Smooth muscle cell (in vitro differentiated cells): Measurements from ENCODE around the gene UNC5C. TPM values are rescaled to one million over a fixed set of nuclear protein-coding genes. Genes with fewer than 3 reads are reported as not detected.

Experiments used
- DNase-seq: peaks from one replicate; lab custom pipeline; 2025; ENCODE audit not compliant: unreplicated experiment; lab: John Stamatoyannopoulos, UW
- H2AFZ ChIP-seq: fragments of 200-600 bp; sonication (generic); 2 replicates; pipeline ENCODE4 v1.6.0; 2016; ENCODE audit warnings: antibody characterized with exemption, low read depth, mild to moderate bottlenecking
- H3F3A ChIP-seq: fragments of 200-600 bp; sonication (generic); 2 replicates; pipeline ENCODE4 v1.6.0; 2017; ENCODE audit warnings: antibody characterized with exemption, low read depth
- H3K27ac ChIP-seq: fragments of 200-600 bp; sonication (generic); 2 replicates; pipeline ENCODE4 v1.5.1; 2016; ENCODE audit warnings: low read depth, mild to moderate bottlenecking
- H3K27me3 ChIP-seq: fragments of 200-600 bp; sonication (generic); 2 replicates; pipeline ENCODE4 v1.6.1; 2016; ENCODE audit warnings: low read depth, mild to moderate bottlenecking
- H3K36me3 ChIP-seq: fragments of 200-600 bp; sonication (generic); 2 replicates; pipeline ENCODE4 v1.5.1; 2016; ENCODE audit warnings: low read depth
- H3K4me1 ChIP-seq: fragments of 200-600 bp; sonication (generic); 2 replicates; pipeline ENCODE4 v1.5.1; 2016; ENCODE audit warnings: low read depth
- H3K4me2 ChIP-seq: fragments of 200-600 bp; sonication (generic); 2 replicates; pipeline ENCODE4 v1.6.0; 2016; ENCODE audit warnings: mild to moderate bottlenecking
- H3K4me3 ChIP-seq: fragments of 200-600 bp; sonication (generic); 2 replicates; pipeline ENCODE4 v1.5.1; 2016; ENCODE audit warnings: mild to moderate bottlenecking
- H3K79me2 ChIP-seq: fragments of 200-600 bp; sonication (generic); 2 replicates; pipeline ENCODE4 v1.6.0; 2016; ENCODE audit warnings: low read depth, mild to moderate bottlenecking
- H3K9ac ChIP-seq: fragments of 200-600 bp; sonication (generic); 2 replicates; pipeline ENCODE4 v1.6.0; 2016; ENCODE audit warnings: low read depth
- H3K9me3 ChIP-seq: fragments of 200-600 bp; sonication (generic); replicated peaks from 2 replicates; pipeline ENCODE4 v1.5.1; 2016; ENCODE audit warnings: low read depth
- H4K20me1 ChIP-seq: fragments of 200-600 bp; sonication (generic); 2 replicates; pipeline ENCODE4 v1.6.0; 2016; ENCODE audit warnings: low read depth
- WGBS: methylation state at CpG from one replicate; pipeline ENCODE4 v1.1.7; 2016; ENCODE audit warnings: low lambda C conversion rate; 5-methylcytosine and 5-hydroxymethylcytosine counted together
- polyA plus RNA-seq: library from polyadenylated mRNA; unstranded; fragments of >200 nt; fragmentation: Nextera tagmentation; extraction: Ambion mirVana; gene quantifications from 2 replicates; pipeline ENCODE4 v1.2.1, GENCODE V29; 2016
- total RNA-seq: library from RNA; depleted of rRNA; stranded (reverse); fragments of >200 nt; gene quantifications from 2 replicates; pipeline ENCODE4 v1.2.3, GENCODE V29; 2014
- TF ChIP-seq, protein P1 (sequence below): fragments of 200-600 bp; sonication (generic); IDR thresholded peaks from 2 replicates; pipeline ENCODE4 v1.5.1; 2017; ENCODE audit warnings: borderline replicate concordance, mild to moderate bottlenecking, antibody characterized with exemption; ENCODE audit not compliant: insufficient read depth, poor library complexity, severe bottlenecking

The UNC5C gene
- total and polyA plus RNA-seq, 2 experiments from 2014 or later, result 2.0 to 15.6 TPM

DNA sequence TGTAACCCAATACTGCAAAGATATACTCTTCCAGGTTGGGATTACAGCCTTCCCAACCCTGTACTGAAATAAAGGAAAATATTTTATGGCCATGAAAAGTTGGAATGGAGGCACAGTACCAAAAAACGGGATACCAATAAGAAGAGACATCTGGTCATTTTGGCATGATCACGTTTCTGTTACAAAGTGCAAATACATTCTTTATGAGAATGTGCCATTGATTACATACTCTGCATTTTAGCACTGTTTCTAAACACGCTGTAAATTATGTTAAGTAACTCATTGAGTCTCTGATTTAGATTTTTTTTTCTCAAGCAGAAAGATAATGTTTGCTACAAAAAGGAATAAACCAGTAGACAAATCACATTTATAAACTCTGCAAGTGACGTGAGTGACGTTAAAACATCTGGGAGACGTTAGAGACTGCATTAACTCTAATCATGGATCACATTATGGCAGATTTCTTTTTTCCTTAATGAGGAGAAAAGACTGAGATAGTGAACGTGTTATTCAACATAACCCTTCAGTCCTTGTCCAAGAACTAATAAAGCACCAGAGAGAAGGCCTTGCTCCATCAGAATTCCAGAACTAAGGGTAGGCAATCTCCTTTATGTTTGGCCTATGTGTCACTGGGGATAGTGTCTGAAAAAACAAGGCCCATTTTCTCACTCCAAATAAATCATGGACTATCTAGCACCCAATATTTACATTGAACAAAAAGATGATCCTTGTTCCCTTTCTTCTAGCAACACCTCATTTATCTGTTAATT, 31.0 kb downstream of the UNC5C start:
- Histone ChIP-seq H3K36me3 (no peaks in the 10 kb centered on the region), H3K79me2 (peaks cover 57% of the 10 kb centered on the region), H3K9me3 (no peaks in the 10 kb centered on the region), H3F3A (peaks cover 19% of the 10 kb centered on the region), H4K20me1 (no peaks in the 10 kb centered on the region), H3K9ac (no peak overlapping the region), H3K27me3 (no peaks in the 10 kb centered on the region), H3K4me2 (no peak overlapping the region), H3K4me3 (no peak overlapping the region), H3K4me1 (no peaks in the 10 kb centered on the region), H2AFZ (peak overlapping the region; percentile 81), H3K27ac (peak overlapping the region; percentile 75)
- 24% methylated on average over 7 of the region's 7 CpGs for WGBS
- DNase-seq, result no peak
- TF ChIP-seq, protein P1, sequence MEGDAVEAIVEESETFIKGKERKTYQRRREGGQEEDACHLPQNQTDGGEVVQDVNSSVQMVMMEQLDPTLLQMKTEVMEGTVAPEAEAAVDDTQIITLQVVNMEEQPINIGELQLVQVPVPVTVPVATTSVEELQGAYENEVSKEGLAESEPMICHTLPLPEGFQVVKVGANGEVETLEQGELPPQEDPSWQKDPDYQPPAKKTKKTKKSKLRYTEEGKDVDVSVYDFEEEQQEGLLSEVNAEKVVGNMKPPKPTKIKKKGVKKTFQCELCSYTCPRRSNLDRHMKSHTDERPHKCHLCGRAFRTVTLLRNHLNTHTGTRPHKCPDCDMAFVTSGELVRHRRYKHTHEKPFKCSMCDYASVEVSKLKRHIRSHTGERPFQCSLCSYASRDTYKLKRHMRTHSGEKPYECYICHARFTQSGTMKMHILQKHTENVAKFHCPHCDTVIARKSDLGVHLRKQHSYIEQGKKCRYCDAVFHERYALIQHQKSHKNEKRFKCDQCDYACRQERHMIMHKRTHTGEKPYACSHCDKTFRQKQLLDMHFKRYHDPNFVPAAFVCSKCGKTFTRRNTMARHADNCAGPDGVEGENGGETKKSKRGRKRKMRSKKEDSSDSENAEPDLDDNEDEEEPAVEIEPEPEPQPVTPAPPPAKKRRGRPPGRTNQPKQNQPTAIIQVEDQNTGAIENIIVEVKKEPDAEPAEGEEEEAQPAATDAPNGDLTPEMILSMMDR, result no peak

DNA sequence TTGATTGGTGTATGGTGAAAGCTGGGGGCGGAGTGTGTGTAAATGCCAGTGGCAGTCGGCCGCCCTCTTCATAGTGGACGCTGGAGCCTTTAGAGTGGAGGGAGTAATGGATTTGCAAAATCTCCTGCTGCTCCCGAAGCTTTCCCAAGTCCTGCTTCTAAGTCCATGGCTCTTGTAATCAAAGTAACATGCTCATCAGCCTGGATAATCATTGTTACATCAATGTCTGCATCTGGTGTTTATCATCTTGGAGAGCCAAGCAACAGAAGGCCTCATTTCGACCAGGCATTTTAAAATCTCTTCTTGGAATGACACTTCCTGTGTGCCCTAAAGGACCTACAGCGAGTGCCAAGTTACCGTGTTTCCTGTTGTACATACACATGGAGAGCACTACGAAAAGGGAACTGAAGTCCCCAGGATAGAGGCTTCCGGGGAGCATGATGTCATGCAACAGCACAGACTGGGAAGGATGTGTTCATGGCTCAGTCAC, 32.2 kb downstream of the UNC5C start:
- DNase-seq, result no peak
- no peaks in the 10 kb centered on the region for H3K9me3 ChIP-seq
- peaks cover 19% of the 10 kb centered on the region for H3F3A ChIP-seq
- 17% methylated on average over 10 of the region's 10 CpGs for WGBS
- H3K27ac ChIP-seq, result peak overlapping the region; percentile 75
- H3K4me3 ChIP-seq, result peak overlapping the region; percentile 3
- no peaks in the 10 kb centered on the region for H3K4me1 ChIP-seq
- H3K27me3 ChIP-seq, result no peaks in the 10 kb centered on the region
- TF ChIP-seq, protein P1, result no peak
- peak overlapping the region; percentile 73 for H3K4me2 ChIP-seq
- no peaks in the 10 kb centered on the region for H3K36me3 ChIP-seq
- H2AFZ ChIP-seq, result peak overlapping the region; percentile 87
- no peak overlapping the region for H3K9ac ChIP-seq
- H3K79me2 ChIP-seq, result peaks cover 64% of the 10 kb centered on the region
- H4K20me1 ChIP-seq, result no peaks in the 10 kb centered on the region

GRCh38 chr4:95515589-95515988, 33.2 kb downstream of the UNC5C start:
- 95% methylated on average over 1 of the region's 1 CpG for WGBS
- Histone ChIP-seq H3K4me1 (no peaks in the 10 kb centered on the region), H3K9me3 (no peaks in the 10 kb centered on the region), H3K4me2 (peak overlapping the region; percentile 73), H2AFZ (peak overlapping the region; percentile 87), H3K4me3 (no peak overlapping the region), H3F3A (peaks cover 19% of the 10 kb centered on the region), H4K20me1 (no peaks in the 10 kb centered on the region), H3K36me3 (no peaks in the 10 kb centered on the region), H3K79me2 (peaks cover 64% of the 10 kb centered on the region), H3K27ac (peak overlapping the region; percentile 75), H3K9ac (no peak overlapping the region), H3K27me3 (no peaks in the 10 kb centered on the region)
- TF ChIP-seq, protein P1, result no peak
- DNase-seq, result no peak
